A549 (cell line): Measurements from ENCODE around the gene UBQLN4. TPM values are rescaled to one million over a fixed set of nuclear protein-coding genes. Genes with fewer than 3 reads are reported as not detected.

Experiments
- ATAC-seq, 2 experiments: fragments of 200-7000 bp in 1 of 2; fragments of >200 bp in 1 of 2; cut with Nextera tagmentation in 1 of 2; cut with Tn5 transposase in 1 of 2; 3 replicates each; pipeline versions ENCODE4 v1.8.0 to v1.9.1; 2018 to 2020; ENCODE audit warnings: mild to moderate bottlenecking in 1 of 2, moderate library complexity in 1 of 2
- CTCF ChIA-PET: fragments of 300-600 bp; sonication (Branson Sonifier 250); formaldehyde crosslinking; extraction: SDS; loops from one replicate; lab custom pipeline; 2021; ENCODE audit warnings: antibody characterized with exemption, inconsistent platforms; lab: Yijun Ruan, JAX
- POLR2A ChIA-PET: fragments of 350-600 bp; formaldehyde crosslinking; extraction: SDS; loops from one replicate; lab custom pipeline; 2021; ENCODE audit warnings: antibody characterized with exemption, inconsistent platforms; lab: Yijun Ruan, JAX
- DNase-seq, 2 experiments: peaks; one replicate each; pipeline versions ENCODE4 v3.0.0 to v3.0.0-alpha.2; 2011 to 2016; ENCODE audit warnings: low read depth in 1 of 2, low spot score in 1 of 2
- FAIRE-seq: peaks from 2 replicates; lab custom pipeline; 2011; peaks lifted over from hg19 to GRCh38; lab: Jason Lieb, UNC
- H3K27ac ChIP-seq, 2 experiments: fragments of >200 bp; sonication (Bioruptor Twin); formaldehyde crosslinking; 3 replicates each; pipeline ENCODE4 v1.5.1; 2016 to 2017
- H3K4me1 ChIP-seq: fragments of >200 bp; sonication (Bioruptor Twin); formaldehyde crosslinking; 3 replicates; pipeline ENCODE4 v1.6.1; 2016
- H3K4me2 ChIP-seq: fragments of >200 bp; sonication (Bioruptor Twin); formaldehyde crosslinking; 3 replicates; pipeline ENCODE4 v1.6.1; 2016
- H3K4me3 ChIP-seq: fragments of >200 bp; sonication (Bioruptor Twin); formaldehyde crosslinking; 3 replicates; pipeline ENCODE4 v1.5.1; 2016
- H3K9me3 ChIP-seq: fragments of >200 bp; sonication (Bioruptor Twin); formaldehyde crosslinking; 3 replicates; pipeline ENCODE4 v1.6.1; 2016
- ATOH8 ChIP-seq: fragments of 250-450 bp; sonication (Bioruptor Pico); IDR thresholded peaks from 2 replicates; pipeline ENCODE4 v1.5.0; 2020; ENCODE audit warnings: low read depth, mild to moderate bottlenecking, moderate library complexity
- CEBPB ChIP-seq, 2 experiments: fragments of >200 bp in 1 of 2; sonication (Bioruptor Twin) in 1 of 2; formaldehyde crosslinking in 1 of 2; IDR thresholded peaks; 2 replicates each; pipeline ENCODE4 v1.6.1; 2012 to 2016
- CHD2 ChIP-seq: fragments of 150-350 bp; IDR thresholded peaks from 2 replicates; pipeline ENCODE4 v1.6.1; 2014; ENCODE audit warnings: low read length; ENCODE audit not compliant: partially characterized antibody
- E2F6 ChIP-seq: IDR thresholded peaks from 2 replicates; pipeline ENCODE4 v1.6.1; 2012; ENCODE audit warnings: low read depth, borderline replicate concordance
- EHF ChIP-seq: fragments of 250-450 bp; sonication (Bioruptor Pico); IDR thresholded peaks from 2 replicates; pipeline ENCODE4 v1.5.0; 2020; ENCODE audit warnings: mild to moderate bottlenecking
- EP300 ChIP-seq, 2 experiments: fragments of >200 bp; sonication (Bioruptor Twin); formaldehyde crosslinking; IDR thresholded peaks; 2 replicates in 1 of 2; 3 replicates in 1 of 2; pipeline ENCODE4 v1.6.1; 2016 to 2017
- GATA3 ChIP-seq: IDR thresholded peaks from 2 replicates; pipeline ENCODE4 v1.6.1; 2012; ENCODE audit warnings: borderline replicate concordance
- HDAC2 ChIP-seq: fragments of 200-600 bp; sonication (generic); IDR thresholded peaks from 2 replicates; pipeline ENCODE4 v1.6.1; 2016
- HEYL ChIP-seq: fragments of 250-450 bp; sonication (Bioruptor Pico); IDR thresholded peaks from 2 replicates; pipeline ENCODE4 v1.8.0; 2021; ENCODE audit warnings: mild to moderate bottlenecking, moderate library complexity
- HOXA7 ChIP-seq: fragments of 250-450 bp; sonication (Bioruptor Pico); IDR thresholded peaks from 2 replicates; pipeline ENCODE4 v1.5.0; 2020; ENCODE audit warnings: mild to moderate bottlenecking, moderate library complexity
- HOXB13 ChIP-seq: fragments of 250-450 bp; sonication (Bioruptor Pico); IDR thresholded peaks from 2 replicates; pipeline ENCODE4 v1.5.0; 2020; ENCODE audit warnings: low read depth, mild to moderate bottlenecking, moderate library complexity
- JUNB ChIP-seq: fragments of >200 bp; sonication (Bioruptor Twin); formaldehyde crosslinking; IDR thresholded peaks from 2 replicates; pipeline ENCODE4 v1.6.1; 2016
- KDM1A ChIP-seq: fragments of 200-600 bp; sonication (generic); IDR thresholded peaks from 2 replicates; pipeline ENCODE4 v1.6.1; 2016; ENCODE audit warnings: low read depth, mild to moderate bottlenecking
- KDM5A ChIP-seq: fragments of 200-600 bp; sonication (generic); IDR thresholded peaks from 2 replicates; pipeline ENCODE4 v1.6.1; 2016; ENCODE audit warnings: antibody characterized with exemption, mild to moderate bottlenecking
- MAFK ChIP-seq: fragments of 450-650 bp; IDR thresholded peaks from 2 replicates; pipeline ENCODE4 v1.6.1; 2014; ENCODE audit not compliant: partially characterized antibody
- MAX ChIP-seq: IDR thresholded peaks from 2 replicates; pipeline ENCODE4 v1.6.1; 2012
- MAZ ChIP-seq: fragments of 150-350 bp; IDR thresholded peaks from 2 replicates; pipeline ENCODE4 v1.6.1; 2014; ENCODE audit warnings: antibody characterized with exemption, low read depth, low read length, borderline replicate concordance
- PHF8 ChIP-seq: fragments of 200-600 bp; sonication (generic); IDR thresholded peaks from 2 replicates; pipeline ENCODE4 v1.6.1; 2016; ENCODE audit warnings: low read depth, mild to moderate bottlenecking, antibody characterized with exemption, moderate library complexity, borderline replicate concordance
- POLR2A ChIP-seq: IDR thresholded peaks from 2 replicates; pipeline ENCODE4 v1.6.1; 2012; ENCODE audit warnings: mild to moderate bottlenecking, low read length
- SREBF2 ChIP-seq: fragments of 450-650 bp; IDR thresholded peaks from 2 replicates; pipeline ENCODE4 v1.6.1; 2014; ENCODE audit warnings: mild to moderate bottlenecking, moderate library complexity
- ZC3H11A ChIP-seq: fragments of 450-650 bp; IDR thresholded peaks from 2 replicates; pipeline ENCODE4 v1.6.1; 2014; ENCODE audit warnings: antibody characterized with exemption, mild to moderate bottlenecking
- WGBS: methylation state at CpG from one replicate; pipeline ENCODE4 v1.1.6; 2017; ENCODE audit errors: missing lambda C conversion rate; 5-methylcytosine and 5-hydroxymethylcytosine counted together
- polyA plus RNA-seq, 4 experiments: library from polyadenylated mRNA; depleted of rRNA in 3 of 4; stranded (reverse); fragments of >200 nt; fragmentation: RNase III in 1 of 4; extraction: RNeasy Plus Mini Kit Qiagen cat#74134 plus additional on column Dnase treatment in 1 of 4; gene quantifications; 2 replicates in 3 of 4; 3 replicates in 1 of 4; pipeline ENCODE4 v1.2.3, GENCODE V29; 2011 to 2017
- TF ChIP-seq, protein P1 (sequence below): IDR thresholded peaks from 2 replicates; pipeline ENCODE4 v1.6.1; 2012
- TF ChIP-seq, protein P2 (sequence below): fragments of >200 bp; sonication (Bioruptor Twin); formaldehyde crosslinking; IDR thresholded peaks from 3 replicates; pipeline ENCODE4 v1.5.1; 2016

The UBQLN4 gene
- polyA plus RNA-seq, 2 of the 4 experiments (the other 2 are of a cell fraction) = 38.2 to 42.0 TPM

GRCh38 chr1:156054500-156055280, 1.1 kb upstream of the UBQLN4 start, which contains the start of gene LAMTOR2 (continued):
- TF ChIP-seq MAFK (no peak), POLR2A (peak; percentile 83), CEBPB (IDR thresholded peaks at IDR 0.05) (no peak), HOXA7 (CRISPR knock-in tag) (no peak), HOXB13 (no peak), PHF8 (peak; percentile 50), GATA3 (0 out of 2 replicates have a peak, but pooled peaks have one; percentile 12), JUNB (no peak), SREBF2 (no peak), ZC3H11A (0 out of 2 replicates have a peak, but pooled peaks have one; percentile 2), MAZ (no peak; the same call in 1 of the 2 replicates), ATOH8 (CRISPR knock-in tag) (no peak), CHD2 (peak; percentile 71), EP300 (IDR thresholded peaks at IDR 0.05) (no peak), E2F6 (peak; percentile 61; the same call in 1 of the 2 replicates), EHF (CRISPR knock-in tag) (no peak), KDM5A (peak; percentile 55), HEYL (CRISPR knock-in tag) (no peak)
- TF ChIP-seq, protein P1, sequence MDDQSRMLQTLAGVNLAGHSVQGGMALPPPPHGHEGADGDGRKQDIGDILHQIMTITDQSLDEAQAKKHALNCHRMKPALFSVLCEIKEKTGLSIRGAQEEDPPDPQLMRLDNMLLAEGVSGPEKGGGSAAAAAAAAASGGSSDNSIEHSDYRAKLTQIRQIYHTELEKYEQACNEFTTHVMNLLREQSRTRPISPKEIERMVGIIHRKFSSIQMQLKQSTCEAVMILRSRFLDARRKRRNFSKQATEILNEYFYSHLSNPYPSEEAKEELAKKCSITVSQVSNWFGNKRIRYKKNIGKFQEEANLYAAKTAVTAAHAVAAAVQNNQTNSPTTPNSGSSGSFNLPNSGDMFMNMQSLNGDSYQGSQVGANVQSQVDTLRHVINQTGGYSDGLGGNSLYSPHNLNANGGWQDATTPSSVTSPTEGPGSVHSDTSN = peak; percentile 51; the same call in 1 of the 2 replicates
- TF ChIP-seq, protein P2, sequence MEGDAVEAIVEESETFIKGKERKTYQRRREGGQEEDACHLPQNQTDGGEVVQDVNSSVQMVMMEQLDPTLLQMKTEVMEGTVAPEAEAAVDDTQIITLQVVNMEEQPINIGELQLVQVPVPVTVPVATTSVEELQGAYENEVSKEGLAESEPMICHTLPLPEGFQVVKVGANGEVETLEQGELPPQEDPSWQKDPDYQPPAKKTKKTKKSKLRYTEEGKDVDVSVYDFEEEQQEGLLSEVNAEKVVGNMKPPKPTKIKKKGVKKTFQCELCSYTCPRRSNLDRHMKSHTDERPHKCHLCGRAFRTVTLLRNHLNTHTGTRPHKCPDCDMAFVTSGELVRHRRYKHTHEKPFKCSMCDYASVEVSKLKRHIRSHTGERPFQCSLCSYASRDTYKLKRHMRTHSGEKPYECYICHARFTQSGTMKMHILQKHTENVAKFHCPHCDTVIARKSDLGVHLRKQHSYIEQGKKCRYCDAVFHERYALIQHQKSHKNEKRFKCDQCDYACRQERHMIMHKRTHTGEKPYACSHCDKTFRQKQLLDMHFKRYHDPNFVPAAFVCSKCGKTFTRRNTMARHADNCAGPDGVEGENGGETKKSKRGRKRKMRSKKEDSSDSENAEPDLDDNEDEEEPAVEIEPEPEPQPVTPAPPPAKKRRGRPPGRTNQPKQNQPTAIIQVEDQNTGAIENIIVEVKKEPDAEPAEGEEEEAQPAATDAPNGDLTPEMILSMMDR = no peak
- TF ChIP-seq, all 56 proteins: peak for 15

DNA sequence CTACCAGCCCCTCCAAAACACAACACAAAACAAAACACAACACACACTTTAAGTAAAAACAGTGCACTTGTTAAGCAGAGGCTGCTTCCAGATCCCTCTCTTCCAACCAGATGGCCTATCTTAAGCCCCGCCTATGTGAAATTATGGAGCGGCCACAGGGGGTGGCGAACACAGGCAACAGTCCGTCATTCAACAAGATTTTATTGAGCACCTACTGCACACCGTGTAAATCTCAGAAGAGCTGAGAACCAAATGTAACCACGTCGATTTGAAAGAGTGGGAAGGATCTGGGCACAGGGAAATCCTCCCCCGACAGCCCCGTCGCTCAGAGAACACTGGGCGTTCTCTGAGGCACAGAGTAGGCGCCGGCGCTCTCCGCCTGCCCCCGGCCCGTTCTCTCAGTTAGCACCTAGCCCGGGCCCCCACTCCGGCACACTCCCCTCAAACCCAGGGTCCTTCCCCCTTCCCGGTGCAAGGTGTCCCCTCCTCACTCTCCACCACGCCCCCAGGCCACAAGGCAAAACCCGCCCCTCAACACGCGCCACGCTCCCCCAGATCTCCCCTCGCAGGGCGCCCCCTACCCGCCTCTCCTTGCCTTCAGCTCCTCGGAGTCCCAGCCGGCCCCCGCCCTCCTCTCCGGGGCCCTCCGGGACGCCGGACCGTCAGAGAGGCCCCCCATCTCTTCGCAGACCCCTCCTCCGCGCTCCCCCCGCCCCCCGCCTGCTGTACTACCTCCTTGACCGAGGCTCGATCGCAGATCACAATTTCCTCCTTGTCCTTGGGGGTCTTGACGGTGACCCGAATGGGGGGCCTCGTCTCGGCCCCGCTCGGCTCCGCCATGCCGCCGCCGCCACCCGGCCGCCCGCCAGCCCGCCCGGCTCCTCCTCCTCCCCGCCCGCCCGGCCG, 483 bp downstream of the UBQLN4 start:
- Histone ChIP-seq H3K4me2 (peak overlapping the region; percentile 65), H3K27ac (peak overlapping the region; percentile 94 to 97), H3K4me3 (peak overlapping the region; percentile 85), H3K9me3 (no peaks in the 10 kb centered on the region), H3K4me1 (peaks cover 10% of the 10 kb centered on the region; the same call in 2 of the 3 replicates)
- CTCF ChIA-PET = interaction anchor here (0.6 to 3.1 kb wide), 14 partner anchors 11 to 202 kb away, joined by 3 to 20 read pairs (median 6); no protein-coding TSS in a partner anchor
- peak; percentile 80 to 86 for DNase-seq
- peak; percentile 56 to 66 for ATAC-seq
- POLR2A ChIA-PET = interaction anchor here (0.6 to 0.7 kb wide), 3 partner anchors 75 to 189 kb away, joined by 3 to 7 read pairs (median 3); partner anchors contain the start of gene ARHGEF2
- no peak for FAIRE-seq
- TF ChIP-seq KDM1A (0 out of 2 replicates have a peak, but pooled peaks have one; percentile 18), HDAC2 (no peak), MAX (peak; percentile 58; the same call in 1 of the 2 replicates)
- TF ChIP-seq, all 56 proteins: peak for 2
- WGBS = 9% methylated on average over 21 of the region's 63 CpGs
